ENCODE measurements around the gene ACKR1.

ACKR1 gene

GRCh38 chr1:159188375-159188788 lies 16.3 kb upstream of the ACKR1 start:
- H3K9me3 ChIP-seq (ENCODE audit: control insufficient read depth, low read length) = no peaks in the 10 kb centered on the region
- H3K27me3 ChIP-seq (replicated peaks; ENCODE audit: control insufficient read depth, insufficient read depth, low read length) = peaks cover 71% of the 10 kb centered on the region
- no peak overlapping the region for H3K9ac ChIP-seq (ENCODE audit: low read length)
- H3K4me3 ChIP-seq (ENCODE audit: low read length) = peak overlapping the region; percentile 51
- H3K4me1 ChIP-seq (ENCODE audit: control insufficient read depth, insufficient read depth, low read length) = peaks cover 10% of the 10 kb centered on the region
- peaks cover 4% of the 10 kb centered on the region for H3K36me3 ChIP-seq (ENCODE audit: control insufficient read depth, insufficient read depth, low read length, severe bottlenecking)
- peak; percentile 61 for DNase-seq (ENCODE audit: low read depth)

DNA sequence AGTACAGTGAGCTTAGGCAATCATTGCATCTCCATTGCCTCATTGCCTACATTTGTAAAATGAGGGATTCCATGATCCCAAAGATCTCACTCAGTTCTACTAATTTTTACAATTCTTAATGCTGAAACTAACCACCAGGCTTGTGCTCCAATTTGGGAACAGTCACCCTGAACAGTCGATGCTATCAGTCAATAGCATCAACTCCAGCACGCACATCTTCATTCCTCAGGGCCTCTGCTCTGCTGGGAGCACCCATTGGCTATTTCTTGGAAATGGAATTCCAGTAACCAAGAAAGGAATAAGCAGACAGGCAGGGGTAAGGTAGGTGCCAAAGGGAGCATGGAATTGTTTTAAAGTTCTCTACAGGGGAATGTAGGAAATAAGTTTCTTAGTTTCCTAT lies 14.2 kb upstream of the ACKR1 start:
- no peak for DNase-seq (ENCODE audit: low read depth)
- peaks cover 4% of the 10 kb centered on the region for H3K36me3 ChIP-seq (ENCODE audit: control insufficient read depth, insufficient read depth, low read length, severe bottlenecking)

GRCh38 chr1:159196543-159196942 lies 8.1 kb upstream of the ACKR1 start:
- Histone ChIP-seq H3K4me3 (ENCODE audit: low read length) (no peak overlapping the region), H3K4me1 (ENCODE audit: control insufficient read depth, insufficient read depth, low read length) (no peaks in the 10 kb centered on the region), H3K9me3 (ENCODE audit: control insufficient read depth, low read length) (no peaks in the 10 kb centered on the region), H3K36me3 (ENCODE audit: control insufficient read depth, insufficient read depth, low read length, severe bottlenecking) (peaks cover 10% of the 10 kb centered on the region), H3K27me3 (replicated peaks; ENCODE audit: control insufficient read depth, insufficient read depth, low read length) (peaks cover 72% of the 10 kb centered on the region), H3K9ac (ENCODE audit: low read length) (no peak overlapping the region)
- DNase-seq (ENCODE audit: low read depth) = no peak

More for the DNA sequence above, 14.2 kb upstream of the ACKR1 start:
- Histone ChIP-seq H3K4me3 (ENCODE audit: low read length) (no peak overlapping the region), H3K9ac (ENCODE audit: low read length) (no peak overlapping the region), H3K9me3 (ENCODE audit: control insufficient read depth, low read length) (no peaks in the 10 kb centered on the region), H3K4me1 (ENCODE audit: control insufficient read depth, insufficient read depth, low read length) (peaks cover 10% of the 10 kb centered on the region), H3K27me3 (replicated peaks; ENCODE audit: control insufficient read depth, insufficient read depth, low read length) (peaks cover 71% of the 10 kb centered on the region)

- Histone ChIP-seq H3K36me3 (ENCODE audit: control insufficient read depth, insufficient read depth, low read length, severe bottlenecking) (peaks cover 9% of the 10 kb centered on the region), H3K27me3 (replicated peaks; ENCODE audit: control insufficient read depth, insufficient read depth, low read length) (peaks cover 63% of the 10 kb centered on the region), H3K4me3 (ENCODE audit: low read length) (no peak overlapping the region), H3K4me1 (ENCODE audit: control insufficient read depth, insufficient read depth, low read length) (no peaks in the 10 kb centered on the region), H3K9ac (ENCODE audit: low read length) (no peak overlapping the region), H3K9me3 (ENCODE audit: control insufficient read depth, low read length) (no peaks in the 10 kb centered on the region)
- DNase-seq (ENCODE audit: low read depth) = peak; percentile 91
These were observed 6.8 kb upstream of the ACKR1 start for GRCh38 chr1:159197561-159198557.

GRCh38 chr1:159199901-159200300 lies 4.8 kb upstream of the ACKR1 start:
- DNase-seq (ENCODE audit: low read depth) = no peak
- Histone ChIP-seq H3K9me3 (ENCODE audit: control insufficient read depth, low read length) (no peaks in the 10 kb centered on the region), H3K4me1 (ENCODE audit: control insufficient read depth, insufficient read depth, low read length) (no peaks in the 10 kb centered on the region), H3K27me3 (replicated peaks; ENCODE audit: control insufficient read depth, insufficient read depth, low read length) (peaks cover 67% of the 10 kb centered on the region), H3K36me3 (ENCODE audit: control insufficient read depth, insufficient read depth, low read length, severe bottlenecking) (peaks cover 6% of the 10 kb centered on the region), H3K9ac (ENCODE audit: low read length) (no peak overlapping the region), H3K4me3 (ENCODE audit: low read length) (no peak overlapping the region)

DNA sequence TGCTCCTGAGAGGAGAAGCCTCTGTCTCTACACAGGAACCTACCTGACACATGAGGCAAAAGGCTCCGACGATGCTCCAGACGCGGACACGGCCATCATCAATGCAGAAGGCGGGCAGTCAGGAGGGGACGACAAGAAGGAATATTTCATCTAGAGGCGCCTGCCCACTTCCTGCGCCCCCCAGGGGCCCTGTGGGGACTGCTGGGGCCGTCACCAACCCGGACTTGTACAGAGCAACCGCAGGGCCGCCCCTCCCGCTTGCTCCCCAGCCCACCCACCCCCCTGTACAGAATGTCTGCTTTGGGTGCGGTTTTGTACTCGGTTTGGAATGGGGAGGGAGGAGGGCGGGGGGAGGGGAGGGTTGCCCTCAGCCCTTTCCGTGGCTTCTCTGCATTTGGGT lies 3.9 kb upstream of the ACKR1 start:
- DNase-seq (ENCODE audit: low read depth) = no peak
- Histone ChIP-seq H3K4me1 (ENCODE audit: control insufficient read depth, insufficient read depth, low read length) (no peaks in the 10 kb centered on the region), H3K27me3 (replicated peaks; ENCODE audit: control insufficient read depth, insufficient read depth, low read length) (peaks cover 62% of the 10 kb centered on the region), H3K9me3 (ENCODE audit: control insufficient read depth, low read length) (no peaks in the 10 kb centered on the region), H3K4me3 (ENCODE audit: low read length) (no peak overlapping the region), H3K36me3 (ENCODE audit: control insufficient read depth, insufficient read depth, low read length, severe bottlenecking) (peaks cover 6% of the 10 kb centered on the region), H3K9ac (ENCODE audit: low read length) (no peak overlapping the region)

GRCh38 chr1:159201642-159202041 lies 3.0 kb upstream of the ACKR1 start:
- peaks cover 54% of the 10 kb centered on the region for H3K27me3 ChIP-seq (replicated peaks; ENCODE audit: control insufficient read depth, insufficient read depth, low read length)
- no peak overlapping the region for H3K4me3 ChIP-seq (ENCODE audit: low read length)
- no peaks in the 10 kb centered on the region for H3K4me1 ChIP-seq (ENCODE audit: control insufficient read depth, insufficient read depth, low read length)
- H3K9me3 ChIP-seq (ENCODE audit: control insufficient read depth, low read length) = no peaks in the 10 kb centered on the region
- H3K9ac ChIP-seq (ENCODE audit: low read length) = no peak overlapping the region
- H3K36me3 ChIP-seq (ENCODE audit: control insufficient read depth, insufficient read depth, low read length, severe bottlenecking) = peaks cover 6% of the 10 kb centered on the region
- peak; percentile 41 for DNase-seq (ENCODE audit: low read depth)

GRCh38 chr1:159203610-159204009 lies 1.1 kb upstream of the ACKR1 start:
- H3K36me3 ChIP-seq (ENCODE audit: control insufficient read depth, insufficient read depth, low read length, severe bottlenecking) = peaks cover 6% of the 10 kb centered on the region
- peaks cover 54% of the 10 kb centered on the region for H3K27me3 ChIP-seq (replicated peaks; ENCODE audit: control insufficient read depth, insufficient read depth, low read length)
- H3K4me1 ChIP-seq (ENCODE audit: control insufficient read depth, insufficient read depth, low read length) = no peaks in the 10 kb centered on the region
- H3K9me3 ChIP-seq (ENCODE audit: control insufficient read depth, low read length) = no peaks in the 10 kb centered on the region
- no peak overlapping the region for H3K4me3 ChIP-seq (ENCODE audit: low read length)
- no peak for DNase-seq (ENCODE audit: low read depth)
- H3K9ac ChIP-seq (ENCODE audit: low read length) = no peak overlapping the region

DNA sequence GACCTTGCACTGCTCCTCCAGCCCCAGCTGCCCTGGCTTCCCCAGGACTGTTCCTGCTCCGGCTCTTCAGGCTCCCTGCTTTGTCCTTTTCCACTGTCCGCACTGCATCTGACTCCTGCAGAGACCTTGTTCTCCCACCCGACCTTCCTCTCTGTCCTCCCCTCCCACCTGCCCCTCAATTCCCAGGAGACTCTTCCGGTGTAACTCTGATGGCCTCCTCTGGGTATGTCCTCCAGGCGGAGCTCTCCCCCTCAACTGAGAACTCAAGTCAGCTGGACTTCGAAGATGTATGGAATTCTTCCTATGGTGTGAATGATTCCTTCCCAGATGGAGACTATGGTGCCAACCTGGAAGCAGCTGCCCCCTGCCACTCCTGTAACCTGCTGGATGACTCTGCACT lies 550 bp downstream of the ACKR1 start:
- H3K4me1 ChIP-seq (ENCODE audit: control insufficient read depth, insufficient read depth, low read length) = no peaks in the 10 kb centered on the region

GRCh38 chr1:159206110-159206509 lies 1.4 kb downstream of the ACKR1 start:
- Histone ChIP-seq H3K9ac (ENCODE audit: low read length) (no peak overlapping the region), H3K4me3 (ENCODE audit: low read length) (no peak overlapping the region), H3K9me3 (ENCODE audit: control insufficient read depth, low read length) (no peaks in the 10 kb centered on the region), H3K4me1 (ENCODE audit: control insufficient read depth, insufficient read depth, low read length) (no peaks in the 10 kb centered on the region), H3K36me3 (ENCODE audit: control insufficient read depth, insufficient read depth, low read length, severe bottlenecking) (no peaks in the 10 kb centered on the region), H3K27me3 (replicated peaks; ENCODE audit: control insufficient read depth, insufficient read depth, low read length) (peaks cover 55% of the 10 kb centered on the region)
- DNase-seq (ENCODE audit: low read depth) = no peak

More for the DNA sequence above, 550 bp downstream of the ACKR1 start:
- peaks cover 51% of the 10 kb centered on the region for H3K27me3 ChIP-seq (replicated peaks; ENCODE audit: control insufficient read depth, insufficient read depth, low read length)
- no peak overlapping the region for H3K4me3 ChIP-seq (ENCODE audit: low read length)
- H3K9me3 ChIP-seq (ENCODE audit: control insufficient read depth, low read length) = no peaks in the 10 kb centered on the region
- H3K9ac ChIP-seq (ENCODE audit: low read length) = no peak overlapping the region
- H3K36me3 ChIP-seq (ENCODE audit: control insufficient read depth, insufficient read depth, low read length, severe bottlenecking) = peaks cover 2% of the 10 kb centered on the region
- DNase-seq (ENCODE audit: low read depth) = no peak

- no peak for DNase-seq (ENCODE audit: low read depth)
- Histone ChIP-seq H3K4me3 (ENCODE audit: low read length) (no peak overlapping the region), H3K4me1 (ENCODE audit: control insufficient read depth, insufficient read depth, low read length) (no peaks in the 10 kb centered on the region), H3K36me3 (ENCODE audit: control insufficient read depth, insufficient read depth, low read length, severe bottlenecking) (no peaks in the 10 kb centered on the region), H3K9ac (ENCODE audit: low read length) (no peak overlapping the region), H3K27me3 (replicated peaks; ENCODE audit: control insufficient read depth, insufficient read depth, low read length) (peaks cover 57% of the 10 kb centered on the region), H3K9me3 (ENCODE audit: control insufficient read depth, low read length) (no peaks in the 10 kb centered on the region)
These were observed 2.4 kb downstream of the ACKR1 start for GRCh38 chr1:159207080-159207479.
